GM12875 (cell line): ENCODE results near the gene PPFIBP2.

Experiments used
- H3K4me3 ChIP-seq: one replicate; pipeline ENCODE4 v1.5.1; 2011; ENCODE audit warnings: low read depth, low read length, control low read depth
- CTCF ChIP-seq: IDR thresholded peaks from 2 replicates; pipeline ENCODE4 v1.5.1; 2011; ENCODE audit warnings: low read depth, mild to moderate bottlenecking, control low read depth, inconsistent platforms, low read length, moderate library complexity, borderline replicate concordance; ENCODE audit not compliant: insufficient read depth

PPFIBP2 gene

DNA sequence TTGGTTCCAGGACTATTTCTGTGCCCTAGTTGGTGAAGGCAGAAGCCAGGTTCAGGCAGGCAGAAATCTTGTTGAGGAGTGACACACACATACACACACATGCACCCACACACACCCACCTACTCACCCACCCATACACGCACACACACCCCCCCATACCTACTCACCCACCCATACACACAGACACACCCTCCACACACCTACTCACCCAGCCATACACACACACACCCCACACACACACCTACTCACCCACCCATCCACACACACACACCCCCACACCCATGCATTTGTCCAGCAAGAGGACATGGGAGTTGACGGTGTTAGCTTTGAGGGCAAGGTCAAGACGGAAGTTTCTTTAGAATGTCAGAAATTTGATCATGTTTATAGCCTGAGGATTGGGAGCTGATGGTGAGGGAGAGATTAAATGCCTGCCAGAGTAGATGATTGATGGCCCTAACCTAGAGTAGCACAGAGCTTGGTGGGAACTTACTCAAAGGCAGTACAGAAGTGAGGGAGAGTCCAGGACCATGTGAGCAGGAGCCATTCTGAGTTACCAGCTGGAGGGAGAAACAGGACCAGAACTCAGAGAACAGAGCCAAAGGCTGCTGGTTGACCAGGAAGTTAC is 90.6 kb downstream of the PPFIBP2 start:
- TF ChIP-seq CTCF: no peak

GRCh38 chr11:7605186-7605943 is 91.6 kb downstream of the PPFIBP2 start:
- no peak for TF ChIP-seq CTCF
- H3K4me3 ChIP-seq: no peak overlapping the region

More for the DNA sequence above, 90.6 kb downstream of the PPFIBP2 start:
- H3K4me3 ChIP-seq: no peak overlapping the region

DNA sequence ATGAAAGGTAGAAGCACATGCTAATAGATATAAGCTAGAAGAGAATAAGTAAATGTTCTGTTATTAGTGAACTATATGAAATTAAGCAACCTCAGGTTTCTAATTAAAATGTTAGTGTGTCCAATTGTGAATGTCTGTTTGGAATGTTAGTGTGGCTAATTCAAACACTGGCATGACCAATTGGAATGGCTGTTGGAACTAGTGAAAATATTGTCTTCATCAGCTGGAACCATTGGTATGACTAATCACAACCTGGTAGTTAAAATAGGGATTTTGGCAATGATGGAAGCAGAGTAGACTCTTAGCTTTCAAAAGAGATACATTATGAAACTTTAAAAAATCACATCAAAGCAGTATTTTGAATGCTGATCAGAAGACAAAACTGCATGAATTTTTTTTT is 92.7 kb downstream of the PPFIBP2 start:
- no peak overlapping the region for H3K4me3 ChIP-seq
- no peak for TF ChIP-seq CTCF

DNA sequence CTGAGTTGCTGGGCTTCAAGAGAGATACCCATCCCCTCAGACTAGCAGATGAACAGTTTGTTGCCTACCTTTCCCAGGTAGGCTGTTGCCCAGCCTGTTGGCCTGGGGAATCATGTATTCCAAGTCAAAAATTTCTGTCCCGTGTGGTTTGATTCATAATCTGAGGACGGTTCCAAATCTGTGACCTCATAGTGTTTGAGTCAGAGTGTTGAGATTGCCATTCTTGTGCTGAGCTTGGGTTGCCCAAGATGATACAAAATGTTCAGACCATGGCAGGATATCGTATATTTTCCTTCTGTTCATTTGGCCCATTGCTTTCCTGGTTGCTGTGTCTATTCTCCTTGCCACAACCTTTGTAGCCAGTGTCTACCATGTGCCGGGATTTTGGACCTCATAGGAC is 95.2 kb downstream of the PPFIBP2 start:
- TF ChIP-seq CTCF: no peak
- no peak overlapping the region for H3K4me3 ChIP-seq

- no peak overlapping the region for H3K4me3 ChIP-seq
- no peak for TF ChIP-seq CTCF
These were observed 95.7 kb downstream of the PPFIBP2 start for GRCh38 chr11:7609521-7609920.

DNA sequence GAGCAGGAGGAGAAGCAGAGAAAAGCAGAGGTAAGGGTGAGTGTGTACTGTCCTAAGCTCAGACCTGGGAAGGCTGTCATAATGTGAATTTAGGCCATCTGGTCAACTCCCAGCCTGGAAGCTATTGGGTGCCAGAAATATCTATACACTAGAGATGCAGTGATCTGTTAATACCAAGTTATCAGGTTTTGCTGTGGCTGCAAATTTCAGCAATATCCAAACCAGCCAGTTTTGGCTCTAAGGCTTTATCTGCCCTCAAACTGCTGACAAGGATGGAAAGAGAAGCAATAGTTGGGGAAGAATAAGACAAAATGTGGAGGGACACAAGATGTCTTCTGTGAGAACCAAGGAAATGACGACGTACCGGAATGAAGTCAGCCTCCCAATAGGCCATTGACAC is 96.6 kb downstream of the PPFIBP2 start:
- no peak for TF ChIP-seq CTCF
- H3K4me3 ChIP-seq: no peak overlapping the region

DNA sequence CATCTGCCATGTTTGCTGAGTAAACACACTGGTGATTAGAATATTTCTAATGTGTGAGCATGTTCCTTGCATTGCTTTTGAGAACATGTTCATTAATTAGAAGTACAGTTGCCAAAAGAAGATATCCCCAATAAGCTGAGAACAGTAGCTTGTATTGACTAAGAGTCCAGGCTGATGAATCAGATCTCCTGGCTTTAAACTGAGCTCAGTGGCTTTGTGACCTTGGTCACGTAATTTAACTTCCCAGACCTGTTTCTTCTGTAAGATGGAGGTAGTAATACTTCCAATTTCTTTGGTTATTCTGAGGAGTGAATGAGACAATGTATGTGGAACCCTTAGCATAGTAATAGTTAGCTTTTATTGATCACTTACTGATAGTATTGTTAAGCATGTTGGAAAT is 97.6 kb downstream of the PPFIBP2 start:
- no peak overlapping the region for H3K4me3 ChIP-seq
- TF ChIP-seq CTCF: no peak
